HepG2 (cell line): ENCODE data around the gene GPR55. TPM values are rescaled to one million over a fixed set of nuclear protein-coding genes. Genes with fewer than 3 reads are reported as not detected.

Experiments used
- ATAC-seq: fragments of 200-7000 bp; cut with Tn5 transposase; 3 replicates; pipeline ENCODE4 v1.9.1; 2020; ENCODE audit warnings: mild to moderate bottlenecking, moderate library complexity
- BruUV-seq: library from RNA; stranded (reverse); fragments of 400-500 nt; replicated peaks from 2 replicates; lab custom pipeline; 2021; lab: Mats Ljungman, UMichigan
- CTCF ChIA-PET: fragments of 300-600 bp; formaldehyde crosslinking; extraction: SDS; loops from one replicate; lab custom pipeline; 2021; ENCODE audit warnings: low total read pairs, inconsistent platforms, low intra/inter-chr PET ratio; lab: Yijun Ruan, JAX
- POLR2A ChIA-PET: fragments of 350-600 bp; sonication (Branson Sonifier 250); formaldehyde crosslinking; loops from one replicate; lab custom pipeline; 2020; ENCODE audit warnings: antibody characterized with exemption, inconsistent platforms; lab: Yijun Ruan, JAX
- DNase-seq: peaks from one replicate; pipeline ENCODE4 v3.0.0-alpha.2; 2015; ENCODE audit warnings: low spot score
- FAIRE-seq: peaks from 3 replicates; lab custom pipeline; 2011; peaks lifted over from hg19 to GRCh38; lab: Jason Lieb, UNC
- H2AFZ ChIP-seq: one replicate; pipeline ENCODE4 v1.6.1; 2011; ENCODE audit warnings: low read length, inconsistent platforms
- H3K27ac ChIP-seq: fragments of 300-600 bp; 3 replicates; pipeline ENCODE4 v1.8.0; 2011; ENCODE audit warnings: mixed run types, mild to moderate bottlenecking, mixed read lengths, low read length, inconsistent platforms; ENCODE audit not compliant: insufficient read depth; ENCODE audit errors: extremely low read length
- H3K27me3 ChIP-seq, 2 experiments: fragments of 200-600 bp in 1 of 2; 2 replicates in 1 of 2; 3 replicates in 1 of 2; pipeline versions ENCODE4 v1.6.0 to v1.8.0; 2011; ENCODE audit warnings: low read length in 2 of 2, mild to moderate bottlenecking in 2 of 2, moderate library complexity in 2 of 2, inconsistent platforms in 1 of 2; ENCODE audit not compliant: insufficient read depth in 2 of 2, control insufficient read depth in 1 of 2
- H3K36me3 ChIP-seq, 2 experiments: fragments of 200-600 bp in 1 of 2; replicated peaks in 1 of 2; 2 replicates in 1 of 2; 3 replicates in 1 of 2; pipeline versions ENCODE4 v1.5.1 to v1.8.0; 2011; ENCODE audit warnings: low read length in 2 of 2, inconsistent platforms in 1 of 2; ENCODE audit not compliant: insufficient read depth in 2 of 2, control insufficient read depth in 1 of 2
- H3K4me1 ChIP-seq: 2 replicates; pipeline ENCODE4 v1.5.1; 2012; ENCODE audit warnings: low read length, inconsistent platforms; ENCODE audit not compliant: insufficient read depth
- H3K4me2 ChIP-seq: 2 replicates; pipeline ENCODE4 v1.6.0; 2011; ENCODE audit warnings: low read depth, low read length, inconsistent platforms
- H3K4me3 ChIP-seq, 3 experiments: fragments of 200-600 bp in 1 of 3; sonication (generic), shearing (Covaris generic) in 1 of 3; replicated peaks in 1 of 3; 2 replicates each; pipeline ENCODE4 v1.5.1; 2011 to 2016; ENCODE audit warnings: low read length in 3 of 3, inconsistent platforms in 2 of 3, low read depth in 2 of 3, mild to moderate bottlenecking in 2 of 3, control low read depth in 1 of 3, mixed read lengths in 1 of 3; ENCODE audit not compliant: insufficient read depth in 1 of 3
- H3K79me2 ChIP-seq: one replicate; pipeline ENCODE4 v1.6.1; 2011; ENCODE audit warnings: low read length, inconsistent platforms; ENCODE audit not compliant: insufficient read depth
- H3K9ac ChIP-seq: 2 replicates; pipeline ENCODE4 v1.6.0; 2011; ENCODE audit warnings: mild to moderate bottlenecking, low read depth, low read length, inconsistent platforms; ENCODE audit not compliant: insufficient read depth
- H3K9me3 ChIP-seq: 2 replicates; pipeline ENCODE4 v1.5.1; 2012; ENCODE audit warnings: mild to moderate bottlenecking, low read length
- H4K20me1 ChIP-seq: 2 replicates; pipeline ENCODE4 v1.6.0; 2011; ENCODE audit warnings: inconsistent platforms, mild to moderate bottlenecking, low read length, moderate library complexity; ENCODE audit not compliant: insufficient read depth
- CBFB ChIP-seq: sonication (generic); formaldehyde crosslinking; IDR thresholded peaks from 2 replicates; pipeline ENCODE4 v1.4.0; 2020; ENCODE audit warnings: missing genetic modification reagents
- HMGXB3 ChIP-seq: sonication (generic); formaldehyde crosslinking; IDR thresholded peaks from 2 replicates; pipeline ENCODE4 v1.4.0; 2020; ENCODE audit warnings: missing genetic modification reagents, borderline replicate concordance
- IKZF1 ChIP-seq: fragments of 450-650 bp; IDR thresholded peaks from 2 replicates; pipeline ENCODE4 v1.7.1; 2016
- NFE2L1 ChIP-seq: sonication (generic); formaldehyde crosslinking; IDR thresholded peaks from 2 replicates; pipeline ENCODE4 v1.4.0; 2020; ENCODE audit warnings: missing genetic modification reagents, mild to moderate bottlenecking, borderline replicate concordance
- PHF5A ChIP-seq: IDR thresholded peaks from one replicate; pipeline ENCODE4 v1.6.1; 2018; ENCODE audit warnings: low read depth, missing genetic modification reagents; ENCODE audit not compliant: unreplicated experiment
- SRSF1 ChIP-seq: fragments of 200-400 bp; formaldehyde crosslinking; optimal IDR thresholded peaks from 2 replicates; pipeline ENCODE3; 2017; ENCODE audit warnings: mild to moderate bottlenecking, low read depth, low read length, moderate library complexity
- THRA ChIP-seq: sonication (generic); formaldehyde crosslinking; IDR thresholded peaks from 2 replicates; pipeline ENCODE4 v1.4.0; 2020; ENCODE audit warnings: missing genetic modification reagents, borderline replicate concordance
- ZNF143 ChIP-seq: sonication (generic); formaldehyde crosslinking; IDR thresholded peaks from 2 replicates; pipeline ENCODE4 v1.4.0; 2020; ENCODE audit warnings: missing genetic modification reagents
- ZNF564 ChIP-seq: sonication (generic); formaldehyde crosslinking; IDR thresholded peaks from 2 replicates; pipeline ENCODE4 v1.8.1; 2023; ENCODE audit warnings: mild to moderate bottlenecking, missing genetic modification reagents
- ZNF816 ChIP-seq: sonication (generic); formaldehyde crosslinking; IDR thresholded peaks from 2 replicates; pipeline ENCODE4 v1.8.0; 2022; ENCODE audit warnings: missing genetic modification reagents, mild to moderate bottlenecking, borderline replicate concordance
- WGBS: methylation state at CpG from one replicate; pipeline ENCODE4 v1.1.6; 2017; ENCODE audit warnings: low lambda C conversion rate; 5-methylcytosine and 5-hydroxymethylcytosine counted together
- in situ Hi-C: cut with HindIII; loops from 2 replicates; pipeline ENCODE4 v1.10.0; 2017; ENCODE audit warnings: low pct_unique_long_range_greater_than_20kb; ENCODE audit not compliant: extremely low pct_ligation_motif_present
- intact Hi-C: fragments of 100-400 bp; cut with micrococcal nuclease; formaldehyde crosslinking; loops from one replicate; pipeline ENCODE4 v1.10.0; 2022; ENCODE audit not compliant: unreplicated experiment
- polyA plus RNA-seq, 8 experiments: library from polyadenylated mRNA; depleted of rRNA in 3 of 8; stranded (reverse) in 7 of 8; unstranded in 1 of 8; fragments of >200 nt; fragmentation: Illumina TruSeq in 4 of 8; extraction: Trizol in 4 of 8; gene quantifications; 2 replicates each; pipeline versions ENCODE4 v1.2.1 to v1.2.3, GENCODE V29; 2011 to 2016; ENCODE audit warnings: low read depth in 4 of 8, missing spikeins in 1 of 8, mixed read lengths in 1 of 8; ENCODE audit not compliant: insufficient read depth in 1 of 8
- total RNA-seq, 5 experiments: library from RNA; depleted of rRNA; stranded (reverse); fragments of >200 nt; fragmentation: Illumina TruSeq; extraction: Trizol; gene quantifications; 2 replicates each; pipeline ENCODE4 v1.2.3, GENCODE V29; 2016; ENCODE audit warnings: low read depth in 1 of 5

Gene GPR55
- total and polyA plus RNA-seq, 2 of the 13 experiments (the other 11 are each of a cell fraction or from before 2014, with no cell fraction given) = not detected

- no peak for DNase-seq
- H2AFZ ChIP-seq = no peak overlapping the region
- 21% methylated on average over 12 of the region's 12 CpGs for WGBS
- intact Hi-C loops (loop anchor here (1.0 kb wide), 1 partner anchor 58 kb away; no protein-coding TSS in a partner anchor), in situ Hi-C loops (no loop called here)
- H3K9ac ChIP-seq = no peak overlapping the region
- H3K9me3 ChIP-seq = no peaks in the 10 kb centered on the region
- H3K27ac ChIP-seq = no peak overlapping the region
- no peak overlapping the region for H3K4me2 ChIP-seq
- FAIRE-seq = no peak
- H4K20me1 ChIP-seq = no peaks in the 10 kb centered on the region
- ChIA-PET POLR2A (no interaction called here), CTCF (no interaction called here)
- H3K36me3 ChIP-seq = no peaks in the 10 kb centered on the region
- H3K27me3 ChIP-seq = peaks cover 2 to 76% of the 10 kb centered on the region in 2 experiments
- no peaks in the 10 kb centered on the region for H3K79me2 ChIP-seq
- no peak overlapping the region for H3K4me3 ChIP-seq
- no peaks in the 10 kb centered on the region for H3K4me1 ChIP-seq
- TF ChIP-seq CBFB = no peak
- TF ChIP-seq SRSF1 = no peak
- no peak for TF ChIP-seq PHF5A (CRISPR knock-in tag)
- no peak for TF ChIP-seq ZNF143
- TF ChIP-seq NFE2L1 (CRISPR knock-in tag) = no peak
- no peak for TF ChIP-seq ZNF816 (CRISPR knock-in tag)
- no peak for TF ChIP-seq ZNF564 (CRISPR knock-in tag)
- TF ChIP-seq IKZF1 = no peak
- TF ChIP-seq THRA (CRISPR knock-in tag) = no peak
- TF ChIP-seq HMGXB3 = no peak
- ATAC-seq = no peak
- no TSS peak for BruUV-seq
Observed at GRCh38 chr2:230928701-230929380, 3.8 kb upstream of the GPR55 start.
